GM21619 (cell line): ENCODE data around the gene TRIM32.

Experiments
- ATAC-seq: cut with Tn5 transposase; IDR thresholded peaks from one replicate; pipeline ENCODE4 v1.9.1; 2021; ENCODE audit not compliant: unreplicated experiment

TRIM32 gene

GRCh38 chr9:116687074-116687753 is at the start of gene TRIM32:
TRIM32 (plus strand) TSS chr9:116687305; CDS start chr9:116697743, 10,438 bp downstream.
- peak; percentile 98 for ATAC-seq

- ATAC-seq: no peak
Observed at GRCh38 chr9:116639251-116639741, 47.8 kb upstream of the TRIM32 start.

GRCh38 chr9:116641292-116642059 is 45.6 kb upstream of the TRIM32 start:
- no peak for ATAC-seq

GRCh38 chr9:116643691-116644090 is 43.4 kb upstream of the TRIM32 start:
- ATAC-seq: no peak

GRCh38 chr9:116644091-116644688 is 42.9 kb upstream of the TRIM32 start:
- no peak for ATAC-seq

- no peak for ATAC-seq
Observed at GRCh38 chr9:116646661-116647514, 40.2 kb upstream of the TRIM32 start.

- ATAC-seq: no peak
Observed at GRCh38 chr9:116647515-116647809, 39.6 kb upstream of the TRIM32 start.

GRCh38 chr9:116653348-116654058 is 33.6 kb upstream of the TRIM32 start:
- no peak for ATAC-seq

- ATAC-seq: no peak
Observed at GRCh38 chr9:116654059-116654355, 33.1 kb upstream of the TRIM32 start.

GRCh38 chr9:116656501-116656971 is 30.6 kb upstream of the TRIM32 start:
- ATAC-seq: no peak

GRCh38 chr9:116656977-116657376 is 30.1 kb upstream of the TRIM32 start:
- no peak for ATAC-seq

GRCh38 chr9:116658265-116658664 is 28.8 kb upstream of the TRIM32 start:
- no peak for ATAC-seq

GRCh38 chr9:116661037-116661954 is 25.8 kb upstream of the TRIM32 start:
- ATAC-seq: peak; percentile 89

- ATAC-seq: no peak
Observed at GRCh38 chr9:116662646-116663310, 24.3 kb upstream of the TRIM32 start.

GRCh38 chr9:116663581-116663980 is 23.5 kb upstream of the TRIM32 start:
- ATAC-seq: no peak

GRCh38 chr9:116668970-116669695 is 18.0 kb upstream of the TRIM32 start:
- ATAC-seq: no peak

- peak; percentile 35 for ATAC-seq
Observed at GRCh38 chr9:116671605-116672004, 15.5 kb upstream of the TRIM32 start.

- ATAC-seq: no peak
Observed at GRCh38 chr9:116673375-116673774, 13.7 kb upstream of the TRIM32 start.
